Omental fat pad (tissue), 4 donors: ENCODE measurements around the gene FGL2. TPM values are rescaled to one million over a fixed set of nuclear protein-coding genes. Genes with fewer than 3 reads are reported as not detected.
"Not testable (repeated sequence)": the region's sequence is repeated elsewhere in the genome, so short reads cannot be mapped to it uniquely, and the experiment has no call there.

ENCODE experiments used
- ATAC-seq: fragments of 150-250 bp; one replicate; pipeline ENCODE4 v1.9.1; 2016; ENCODE audit warnings: mild to moderate bottlenecking, moderate library complexity; ENCODE audit not compliant: low FRiP score
- DNase-seq: peaks from one replicate; pipeline ENCODE4 v3.0.0-alpha.2; 2019; ENCODE audit warnings: low spot score
- CTCF ChIP-seq, 3 donors: fragments of 450-650 bp; IDR thresholded peaks; one replicate each; pipeline ENCODE4 v1.5.1; 2016 to 2017; ENCODE audit warnings: antibody characterized with exemption in 3 of 3, mild to moderate bottlenecking in 3 of 3, moderate library complexity in 2 of 3
- total RNA-seq, 4 donors: library from RNA; depleted of rRNA; stranded (reverse); fragments of >200 nt; gene quantifications; one replicate each; pipeline ENCODE4 v1.1.0, GENCODE V29; 2016

Gene FGL2
- total RNA-seq, 4 donors from 2014 or later: 31.3 to 92.2 (median 53.4) TPM

- peak; percentile 19 for ATAC-seq
- TF ChIP-seq CTCF (IDR thresholded peaks at IDR 0.05): no peak
- DNase-seq: no peak
Measured at GRCh38 chr7:77244222-77244934, 44.8 kb upstream of the FGL2 start.

GRCh38 chr7:77242554-77242953 is 42.9 kb upstream of the FGL2 start:
- DNase-seq (no peak), ATAC-seq (no peak)
- TF ChIP-seq CTCF (IDR thresholded peaks at IDR 0.05): no peak

- no peak for DNase-seq
- no peak for ATAC-seq
- no peak for TF ChIP-seq CTCF (IDR thresholded peaks at IDR 0.05)
Measured at GRCh38 chr7:77242068-77242467, 42.4 kb upstream of the FGL2 start.

- ATAC-seq (no peak), DNase-seq (no peak)
- TF ChIP-seq CTCF (IDR thresholded peaks at IDR 0.05): no peak
Measured at GRCh38 chr7:77239471-77239870, 39.9 kb upstream of the FGL2 start.

- DNase-seq: no peak
- no peak for ATAC-seq
- no peak for TF ChIP-seq CTCF (IDR thresholded peaks at IDR 0.05)
Measured at GRCh38 chr7:77238703-77239136, 39.1 kb upstream of the FGL2 start.

GRCh38 chr7:77235276-77235675 is 35.7 kb upstream of the FGL2 start:
- no peak for TF ChIP-seq CTCF (IDR thresholded peaks at IDR 0.05)
- ATAC-seq: peak; percentile 84
- no peak for DNase-seq

- no peak for TF ChIP-seq CTCF (IDR thresholded peaks at IDR 0.05)
Measured at GRCh38 chr7:77232467-77232866, 32.8 kb upstream of the FGL2 start.

GRCh38 chr7:77228795-77229194 is 29.2 kb upstream of the FGL2 start:
- not testable (repeated sequence) for ATAC-seq, DNase-seq

More at GRCh38 chr7:77232467-77232866, 32.8 kb upstream of the FGL2 start:
- DNase-seq: no peak
- ATAC-seq: no peak
